ENCODE measurements around the gene AWAT2.

DNA sequence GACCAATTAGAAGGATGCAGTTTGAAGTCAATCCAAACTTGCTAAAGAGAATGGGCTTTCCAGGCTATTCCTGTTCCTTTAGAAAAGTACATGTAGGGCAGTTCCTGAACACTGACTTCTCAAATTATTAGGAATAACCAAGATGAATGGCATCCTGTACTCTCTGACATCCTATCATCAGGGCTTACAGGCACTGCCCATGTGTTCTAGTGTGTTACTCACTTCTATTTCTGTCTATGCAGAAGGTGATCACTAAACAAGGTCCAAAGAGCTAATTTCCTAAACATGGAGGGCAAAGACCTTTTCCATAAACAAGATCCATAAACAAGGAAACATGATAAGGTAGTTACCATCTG is 53.6 kb downstream of the AWAT2 start:
- TF ChIP-seq ZNF639 (CRISPR knock-in tag; conservative IDR thresholded peaks at IDR 0.05 in 1 of 2, IDR thresholded peaks at IDR 0.05 in 1 of 2) (no peak), NFIC (IDR thresholded peaks at IDR 0.05) (no peak), ARID1B (IDR thresholded peaks at IDR 0.05) (no peak), SAFB (IDR thresholded peaks at IDR 0.05; ENCODE audit: borderline replicate concordance, low read depth, low read length) (no peak), ZNF121 (CRISPR knock-in tag; conservative IDR thresholded peaks at IDR 0.05) (no peak), SREBF1 (IDR thresholded peaks at IDR 0.05; ENCODE audit: borderline replicate concordance, low read depth, low read length) (no peak), ZNF146 (CRISPR knock-in tag; IDR thresholded peaks at IDR 0.05; ENCODE audit: unreplicated experiment) (no peak), POLR2AphosphoS5 (IDR thresholded peaks at IDR 0.05; ENCODE audit: control insufficient read depth, insufficient read depth, low read depth, low read length) (no peak), POLR2A (conservative IDR thresholded peaks at IDR 0.05) (no peak), TSC22D4 (tag; IDR thresholded peaks at IDR 0.05) (no peak), SP2 (IDR thresholded peaks at IDR 0.05; ENCODE audit: extremely low read depth, low read depth, low read length, poor library complexity, severe bottlenecking) (no peak)
- TF ChIP-seq, protein P1, sequence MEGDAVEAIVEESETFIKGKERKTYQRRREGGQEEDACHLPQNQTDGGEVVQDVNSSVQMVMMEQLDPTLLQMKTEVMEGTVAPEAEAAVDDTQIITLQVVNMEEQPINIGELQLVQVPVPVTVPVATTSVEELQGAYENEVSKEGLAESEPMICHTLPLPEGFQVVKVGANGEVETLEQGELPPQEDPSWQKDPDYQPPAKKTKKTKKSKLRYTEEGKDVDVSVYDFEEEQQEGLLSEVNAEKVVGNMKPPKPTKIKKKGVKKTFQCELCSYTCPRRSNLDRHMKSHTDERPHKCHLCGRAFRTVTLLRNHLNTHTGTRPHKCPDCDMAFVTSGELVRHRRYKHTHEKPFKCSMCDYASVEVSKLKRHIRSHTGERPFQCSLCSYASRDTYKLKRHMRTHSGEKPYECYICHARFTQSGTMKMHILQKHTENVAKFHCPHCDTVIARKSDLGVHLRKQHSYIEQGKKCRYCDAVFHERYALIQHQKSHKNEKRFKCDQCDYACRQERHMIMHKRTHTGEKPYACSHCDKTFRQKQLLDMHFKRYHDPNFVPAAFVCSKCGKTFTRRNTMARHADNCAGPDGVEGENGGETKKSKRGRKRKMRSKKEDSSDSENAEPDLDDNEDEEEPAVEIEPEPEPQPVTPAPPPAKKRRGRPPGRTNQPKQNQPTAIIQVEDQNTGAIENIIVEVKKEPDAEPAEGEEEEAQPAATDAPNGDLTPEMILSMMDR (IDR thresholded peaks at IDR 0.05 in 2 of 3, conservative IDR thresholded peaks at IDR 0.05 in 1 of 3; ENCODE audit: insufficient read depth in 2 of 3, low read depth in 1 of 3, low read length in 3 of 3): no peak
